Measurements from ENCODE around the gene UBALD2. TPM values are rescaled to one million over a fixed set of nuclear protein-coding genes. Genes with fewer than 3 reads are reported as not detected.

The UBALD2 gene
- total and polyA plus RNA-seq, 2 of the 13 experiments (the other 11 are each of a cell fraction or from before 2014, with no cell fraction given), result 3.3 to 89.7 TPM

DNA sequence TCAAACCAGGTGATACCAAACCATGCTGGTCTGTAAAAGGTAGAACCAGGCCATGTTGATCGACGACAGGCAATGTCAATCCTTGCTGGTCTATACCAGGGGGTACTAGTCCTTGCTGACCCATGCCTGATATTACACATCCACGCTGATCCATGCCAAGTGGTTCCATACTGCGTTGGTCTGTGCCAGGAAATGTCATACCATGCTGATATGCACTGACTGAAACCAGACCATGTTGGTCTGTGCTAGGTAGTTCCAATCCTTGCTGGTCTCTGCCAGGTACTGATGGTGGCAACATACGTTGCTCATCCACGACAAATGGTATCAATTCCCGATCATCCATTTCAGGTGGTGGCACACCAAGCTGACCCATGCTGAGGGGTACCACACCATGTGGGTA, 28.0 kb downstream of the UBALD2 start:
- Histone ChIP-seq H3K4me2 (ENCODE audit: low read depth, low read length) (no peak overlapping the region), H3K27me3 (ENCODE audit: control insufficient read depth in 1 of 2, insufficient read depth in 2 of 2, low read length in 2 of 2) (no peaks in the 10 kb centered on the region), H3K36me3 (replicated peaks in 1 of 2; ENCODE audit: control insufficient read depth in 1 of 2, insufficient read depth in 2 of 2, low read length in 2 of 2) (peaks cover 6 to 7% of the 10 kb centered on the region in 2 experiments; a peak in 2 of 5 replicates), H3K4me1 (ENCODE audit: insufficient read depth, low read length) (no peaks in the 10 kb centered on the region), H3K9ac (ENCODE audit: insufficient read depth, low read depth, low read length) (no peak overlapping the region), H3K4me3 (replicated peaks in 1 of 3; ENCODE audit: insufficient read depth in 1 of 3, low read depth in 2 of 3, low read length in 3 of 3) (no peak overlapping the region), H3K9me3 (ENCODE audit: low read length) (no peaks in the 10 kb centered on the region), H4K20me1 (ENCODE audit: insufficient read depth, low read length) (no peaks in the 10 kb centered on the region), H3K79me2 (ENCODE audit: insufficient read depth, low read length) (no peaks in the 10 kb centered on the region), H2AFZ (ENCODE audit: low read length) (no peak overlapping the region), H3K27ac (ENCODE audit: extremely low read length, insufficient read depth, low read length) (no peak overlapping the region)
- FAIRE-seq, result no peak
- intact Hi-C loops (cut with micrococcal nuclease; ENCODE audit: unreplicated experiment) (no loop called here), in situ Hi-C loops (cut with HindIII; ENCODE audit: extremely low pct_ligation_motif_present, low pct_unique_long_range_greater_than_20kb) (no loop called here)
- BruUV-seq (replicated peaks), result no TSS peak
- CTCF ChIA-PET (ENCODE audit: low intra/inter-chr PET ratio, low total read pairs), result no interaction called here
- no peak; the same call in 2 of the 3 replicates for ATAC-seq
- POLR2A ChIA-PET, result no interaction called here
- TF ChIP-seq SUZ12 (IDR thresholded peaks at IDR 0.05; ENCODE audit: low read depth, low read length) (no peak), MEIS1 (CRISPR knock-in tag; IDR thresholded peaks at IDR 0.05; ENCODE audit: borderline replicate concordance) (no peak), KMT2A (CRISPR knock-in tag; IDR thresholded peaks at IDR 0.05) (no peak), ONECUT2 (CRISPR knock-in tag; IDR thresholded peaks at IDR 0.05) (no peak), RBFOX2 (IDR thresholded peaks at IDR 0.05; ENCODE audit: low read depth, low read length) (no peak), PRPF4 (IDR thresholded peaks at IDR 0.05; ENCODE audit: low read depth, low read length, poor library complexity, severe bottlenecking) (no peak), ATF5 (CRISPR knock-in tag; IDR thresholded peaks at IDR 0.05; ENCODE audit: low read depth) (no peak)
- TF ChIP-seq, protein P1, sequence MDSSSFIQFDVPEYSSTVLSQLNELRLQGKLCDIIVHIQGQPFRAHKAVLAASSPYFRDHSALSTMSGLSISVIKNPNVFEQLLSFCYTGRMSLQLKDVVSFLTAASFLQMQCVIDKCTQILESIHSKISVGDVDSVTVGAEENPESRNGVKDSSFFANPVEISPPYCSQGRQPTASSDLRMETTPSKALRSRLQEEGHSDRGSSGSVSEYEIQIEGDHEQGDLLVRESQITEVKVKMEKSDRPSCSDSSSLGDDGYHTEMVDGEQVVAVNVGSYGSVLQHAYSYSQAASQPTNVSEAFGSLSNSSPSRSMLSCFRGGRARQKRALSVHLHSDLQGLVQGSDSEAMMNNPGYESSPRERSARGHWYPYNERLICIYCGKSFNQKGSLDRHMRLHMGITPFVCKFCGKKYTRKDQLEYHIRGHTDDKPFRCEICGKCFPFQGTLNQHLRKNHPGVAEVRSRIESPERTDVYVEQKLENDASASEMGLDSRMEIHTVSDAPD (CRISPR knock-in tag; IDR thresholded peaks at IDR 0.05), result no peak
- 98% methylated on average over 7 of the region's 7 CpGs for WGBS (ENCODE audit: low lambda C conversion rate)
- no peak for DNase-seq (ENCODE audit: low spot score)

Measured in HepG2 (cell line).